C4-2B (cell line): Measurements from ENCODE around the gene GNAT3.

ENCODE experiments used
- H3K27ac ChIP-seq: fragments of 450-650 bp; 2 replicates; pipeline ENCODE4 v1.5.1; 2017
- ZFX ChIP-seq: fragments of 450-650 bp; IDR thresholded peaks from 2 replicates; pipeline ENCODE4 v1.6.1; 2017
- TF ChIP-seq, protein P1 (sequence below): fragments of 450-650 bp; conservative IDR thresholded peaks from 2 replicates; pipeline ENCODE4 v1.5.1; 2017; ENCODE audit warnings: mild to moderate bottlenecking

The GNAT3 gene

DNA sequence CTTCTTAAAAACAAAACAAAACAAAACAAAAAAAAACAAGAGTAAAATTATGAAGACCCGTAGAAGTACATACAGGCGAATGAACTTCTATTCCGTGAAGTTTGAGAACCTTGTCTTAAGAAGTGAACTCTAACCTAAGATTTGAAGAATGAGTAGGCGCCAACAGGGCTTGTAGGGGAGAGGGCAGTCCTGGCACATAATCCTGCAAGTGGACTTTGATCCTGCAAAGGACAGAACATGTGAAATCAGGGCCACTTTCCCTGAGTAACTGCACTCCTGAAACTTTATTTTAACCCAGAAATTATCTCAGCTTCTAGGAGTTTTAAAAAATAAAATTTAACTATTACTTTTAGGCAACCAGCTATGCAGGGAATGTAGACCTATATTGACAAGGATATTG is 62.0 kb downstream of the GNAT3 start:
- no peak overlapping the region for H3K27ac ChIP-seq
- TF ChIP-seq, protein P1, sequence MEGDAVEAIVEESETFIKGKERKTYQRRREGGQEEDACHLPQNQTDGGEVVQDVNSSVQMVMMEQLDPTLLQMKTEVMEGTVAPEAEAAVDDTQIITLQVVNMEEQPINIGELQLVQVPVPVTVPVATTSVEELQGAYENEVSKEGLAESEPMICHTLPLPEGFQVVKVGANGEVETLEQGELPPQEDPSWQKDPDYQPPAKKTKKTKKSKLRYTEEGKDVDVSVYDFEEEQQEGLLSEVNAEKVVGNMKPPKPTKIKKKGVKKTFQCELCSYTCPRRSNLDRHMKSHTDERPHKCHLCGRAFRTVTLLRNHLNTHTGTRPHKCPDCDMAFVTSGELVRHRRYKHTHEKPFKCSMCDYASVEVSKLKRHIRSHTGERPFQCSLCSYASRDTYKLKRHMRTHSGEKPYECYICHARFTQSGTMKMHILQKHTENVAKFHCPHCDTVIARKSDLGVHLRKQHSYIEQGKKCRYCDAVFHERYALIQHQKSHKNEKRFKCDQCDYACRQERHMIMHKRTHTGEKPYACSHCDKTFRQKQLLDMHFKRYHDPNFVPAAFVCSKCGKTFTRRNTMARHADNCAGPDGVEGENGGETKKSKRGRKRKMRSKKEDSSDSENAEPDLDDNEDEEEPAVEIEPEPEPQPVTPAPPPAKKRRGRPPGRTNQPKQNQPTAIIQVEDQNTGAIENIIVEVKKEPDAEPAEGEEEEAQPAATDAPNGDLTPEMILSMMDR: no peak
- TF ChIP-seq ZFX: no peak

DNA sequence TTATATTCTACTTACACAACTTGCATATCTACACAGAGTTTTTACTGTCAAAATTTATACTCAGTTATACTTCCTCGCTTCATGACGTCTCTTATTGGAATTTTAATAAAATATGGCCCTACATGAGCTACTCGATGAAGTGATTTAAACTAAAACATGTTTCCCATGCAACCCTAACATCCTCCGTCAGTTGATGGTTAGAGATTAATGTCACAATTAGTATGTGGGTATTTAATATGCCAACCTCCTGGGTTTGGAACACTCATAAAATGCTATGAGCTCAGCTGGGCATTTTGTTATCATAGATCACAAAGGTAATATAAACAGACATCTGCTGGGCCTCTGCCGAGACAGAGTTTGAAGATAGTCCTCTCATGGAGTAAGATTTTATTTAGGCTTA is 66.5 kb downstream of the GNAT3 start:
- no peak overlapping the region for H3K27ac ChIP-seq
- TF ChIP-seq, protein P1: no peak
- no peak for TF ChIP-seq ZFX

DNA sequence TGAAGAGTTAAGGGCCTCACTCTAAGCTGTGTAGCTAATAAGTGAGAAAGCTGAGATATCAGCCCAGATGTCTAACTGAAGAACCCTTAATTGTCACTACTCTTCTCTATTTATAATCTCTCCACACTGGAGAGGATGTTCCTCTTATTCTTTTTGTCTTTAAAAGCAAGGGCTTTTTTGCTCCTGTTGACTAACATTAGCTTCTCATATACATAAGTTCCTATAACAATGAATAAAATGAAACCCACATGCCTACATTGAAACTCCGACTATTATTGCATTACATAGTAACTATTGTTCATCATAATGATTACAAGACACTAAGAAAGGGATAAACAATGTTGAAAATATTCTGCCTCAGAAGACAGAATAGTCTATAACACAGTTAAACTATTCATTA is 67.1 kb downstream of the GNAT3 start:
- no peak for TF ChIP-seq ZFX
- no peak overlapping the region for H3K27ac ChIP-seq

DNA sequence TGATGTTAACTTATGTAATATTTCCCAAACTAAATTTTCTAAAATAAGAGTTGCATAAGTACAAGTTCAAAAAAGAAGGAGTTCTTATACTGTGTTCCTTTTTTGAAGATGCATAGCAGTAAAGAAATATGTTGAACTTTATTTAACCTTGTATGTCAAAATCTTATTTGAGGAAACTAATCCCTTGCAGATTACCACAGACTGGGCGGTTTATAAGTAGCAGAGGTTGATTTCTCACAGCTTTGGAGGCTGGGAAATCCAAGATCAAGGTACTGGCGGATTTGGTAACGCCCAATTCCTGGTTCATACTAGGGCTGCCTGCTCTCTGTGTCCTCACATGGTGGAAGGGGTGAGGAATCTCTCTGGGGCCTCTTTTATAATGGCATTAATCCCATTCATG is 68.5 kb downstream of the GNAT3 start:
- H3K27ac ChIP-seq: no peak overlapping the region
- no peak for TF ChIP-seq ZFX
- TF ChIP-seq, protein P1: no peak

DNA sequence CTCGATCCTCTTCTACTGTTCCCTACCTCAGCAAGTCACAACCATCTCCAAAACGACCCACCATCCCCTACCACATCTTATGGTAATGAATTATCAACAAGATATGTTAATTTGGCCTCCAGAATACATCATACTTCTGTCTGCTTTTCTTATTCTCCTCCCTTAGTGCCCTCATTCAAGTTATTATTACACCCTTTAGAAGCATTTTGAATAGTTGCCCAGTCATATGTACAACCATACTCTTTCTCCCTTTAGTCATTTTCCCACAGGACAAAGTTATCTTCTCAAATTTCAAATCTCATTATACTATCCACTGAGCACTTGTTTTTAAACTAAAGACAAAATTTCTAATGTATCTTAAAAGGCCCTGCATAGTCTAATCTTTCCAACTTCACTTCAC is 71.0 kb downstream of the GNAT3 start:
- TF ChIP-seq, protein P1: no peak
- TF ChIP-seq ZFX: no peak
- no peak overlapping the region for H3K27ac ChIP-seq

DNA sequence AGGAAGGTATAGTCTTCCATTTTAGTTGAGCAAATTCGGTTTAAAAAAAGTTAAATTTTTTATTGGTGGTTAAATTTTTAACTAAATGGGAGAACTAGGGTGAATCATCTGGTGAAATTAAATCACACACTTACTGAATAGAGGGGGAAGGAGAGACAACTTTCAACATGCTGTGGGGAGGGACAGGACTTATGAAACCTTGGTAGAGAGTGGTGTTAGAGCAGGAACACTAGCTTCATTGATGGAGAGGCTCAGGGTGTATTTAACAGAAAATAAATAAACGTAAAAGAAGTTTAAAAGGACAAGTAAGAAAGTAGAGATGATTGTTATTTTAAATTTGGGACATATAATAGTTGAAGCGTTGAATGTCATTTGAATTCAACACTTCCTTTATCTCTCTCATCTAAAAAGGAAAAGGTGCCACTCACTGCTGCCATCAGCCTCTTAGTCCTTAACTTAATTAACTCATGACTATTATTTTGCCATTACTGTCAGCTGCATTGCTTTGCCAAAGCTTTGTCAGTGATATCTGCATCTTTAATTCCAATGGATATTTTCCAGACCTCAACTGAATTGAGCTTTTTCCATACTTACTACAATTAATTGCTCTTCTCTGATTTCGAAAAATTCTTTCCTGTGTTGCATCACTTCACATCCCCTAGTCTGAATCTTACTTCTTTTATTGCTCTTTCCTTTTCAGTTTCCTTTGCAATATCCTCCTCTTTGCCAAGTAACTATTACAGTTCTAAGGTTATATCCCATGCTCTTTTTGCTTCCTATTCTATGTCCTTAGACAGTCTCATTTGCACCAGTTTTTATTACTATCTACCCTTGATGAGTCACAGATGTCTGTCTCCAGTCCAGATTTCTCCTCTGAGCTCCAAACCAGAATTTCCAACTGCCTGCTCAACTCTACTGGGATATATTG is 71.7 kb downstream of the GNAT3 start:
- TF ChIP-seq, protein P1: no peak
- TF ChIP-seq ZFX: no peak
- H3K27ac ChIP-seq: no peak overlapping the region

DNA sequence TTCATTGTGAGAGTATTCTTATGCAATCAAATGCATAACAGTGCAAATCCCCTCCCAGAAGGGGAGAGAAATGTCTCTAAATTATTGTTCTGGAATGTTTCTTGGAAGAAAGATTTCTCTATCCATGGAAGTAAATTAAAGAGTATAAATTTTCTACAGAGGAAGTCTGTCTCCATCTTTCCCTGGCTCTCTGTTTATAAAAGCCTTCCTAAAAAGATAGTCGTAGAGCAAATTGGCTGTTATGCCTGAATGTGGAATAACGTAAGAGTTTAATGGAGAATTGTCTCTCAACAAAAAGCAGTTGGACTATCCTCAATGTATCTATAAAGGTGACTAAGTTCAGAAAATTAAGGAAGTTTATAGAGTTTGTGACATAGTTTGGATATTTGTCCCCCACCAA is 76.3 kb downstream of the GNAT3 start:
- TF ChIP-seq, protein P1: no peak
- TF ChIP-seq ZFX: no peak

DNA sequence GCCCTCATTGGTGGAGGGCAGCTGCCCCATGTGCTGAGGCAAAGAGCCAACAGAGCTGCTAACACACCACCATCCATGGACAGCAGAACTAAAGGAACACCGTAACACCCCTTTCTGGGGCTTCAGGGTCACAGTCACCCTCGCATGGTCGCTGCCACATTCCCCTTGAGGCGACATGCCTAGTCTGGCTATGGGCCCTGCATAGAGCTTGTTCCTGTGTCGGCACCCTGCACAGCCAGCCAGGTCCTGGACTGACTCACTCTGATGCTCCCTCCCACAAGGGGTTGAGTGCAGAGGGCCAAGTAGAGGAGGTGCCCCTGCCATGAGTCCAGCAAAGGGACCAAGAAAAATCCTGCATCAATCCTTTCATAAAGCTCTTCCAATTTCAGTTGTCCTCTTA is 77.8 kb downstream of the GNAT3 start:
- no peak overlapping the region for H3K27ac ChIP-seq
- TF ChIP-seq, protein P1: no peak
- TF ChIP-seq ZFX: no peak

More for the DNA sequence above, 76.3 kb downstream of the GNAT3 start:
- no peak overlapping the region for H3K27ac ChIP-seq
